Spleen (tissue), 11 donors: Measurements from ENCODE around the gene PSMF1. TPM values are rescaled to one million over a fixed set of nuclear protein-coding genes. Genes with fewer than 3 reads are reported as not detected.
A peak's percentile ranks its signal among the peaks of the same experiment; 100 is the strongest.

Experiments used
- DNase-seq: peaks from one replicate; pipeline ENCODE4 v3.0.0-alpha.2; 2020
- H3K27ac ChIP-seq, 8 donors: fragments of 200-600 bp; sonication (generic) in 7 of 8; 1 replicate in 4 of 8; 2 replicates in 4 of 8; pipeline versions ENCODE4 v1.5.0 to v1.8.0; 2016 to 2021; ENCODE audit warnings: inconsistent platforms in 4 of 8, mild to moderate bottlenecking in 4 of 8, moderate library complexity in 1 of 8
- H3K27me3 ChIP-seq, 7 donors: fragments of 200-600 bp; sonication (generic) in 6 of 7; replicated peaks in 1 of 7; 1 replicate in 4 of 7; 2 replicates in 3 of 7; pipeline versions ENCODE4 v1.5.0 to v1.8.0; 2016 to 2021; ENCODE audit warnings: inconsistent platforms in 3 of 7, mild to moderate bottlenecking in 1 of 7
- H3K36me3 ChIP-seq, 6 donors: fragments of 200-600 bp; sonication (generic) in 5 of 6; 1 replicate in 4 of 6; 2 replicates in 2 of 6; pipeline versions ENCODE4 v1.5.0 to v1.8.0; 2016 to 2021; ENCODE audit warnings: inconsistent platforms in 2 of 6
- H3K4me1 ChIP-seq, 6 donors: fragments of 200-600 bp; sonication (generic) in 5 of 6; 1 replicate in 3 of 6; 2 replicates in 3 of 6; pipeline versions ENCODE4 v1.5.0 to v1.8.0; 2016 to 2021; ENCODE audit warnings: inconsistent platforms in 3 of 6
- H3K4me3 ChIP-seq, 8 donors: fragments of 200-600 bp; sonication (generic) in 7 of 8; 1 replicate in 4 of 8; 2 replicates in 4 of 8; pipeline versions ENCODE4 v1.5.0 to v1.8.0; 2016 to 2021; ENCODE audit warnings: inconsistent platforms in 4 of 8, mild to moderate bottlenecking in 4 of 8, moderate library complexity in 2 of 8
- H3K9me3 ChIP-seq, 8 donors: fragments of 200-600 bp; sonication (generic) in 7 of 8; 1 replicate in 4 of 8; 2 replicates in 4 of 8; pipeline versions ENCODE4 v1.5.0 to v1.8.0; 2016 to 2021; ENCODE audit warnings: inconsistent platforms in 4 of 8
- CTCF ChIP-seq, 11 experiments: fragments of 200-600 bp in 7 of 11; fragments of 450-650 bp in 4 of 11; sonication (generic) in 4 of 11; IDR thresholded peaks in 8 of 11; conservative IDR thresholded peaks in 3 of 11; 1 replicate in 7 of 11; 2 replicates in 4 of 11; pipeline versions ENCODE4 v1.4.0 to v1.8.0; 2016 to 2021; ENCODE audit warnings: antibody characterized with exemption in 11 of 11, inconsistent platforms in 4 of 11, mild to moderate bottlenecking in 1 of 11
- POLR2A ChIP-seq, 3 donors: fragments of 450-650 bp; IDR thresholded peaks; one replicate each; pipeline ENCODE4 v1.5.1; 2017; ENCODE audit warnings: antibody characterized with exemption in 3 of 3, mild to moderate bottlenecking in 1 of 3
- POLR2AphosphoS5 ChIP-seq, 3 donors: sonication (generic); formaldehyde crosslinking; IDR thresholded peaks; one replicate each; pipeline ENCODE4 v1.5.1; 2017; ENCODE audit warnings: antibody characterized with exemption in 3 of 3
- WGBS, 5 donors: extraction: QIAGEN DNeasy Blood & Tissue Kit in 3 of 5; methylation state at CpG; one replicate each; pipeline versions ENCODE4 v1.1.5 to v1.1.7; 2013 to 2018; 5-methylcytosine and 5-hydroxymethylcytosine counted together
- intact Hi-C: fragments of 100-400 bp; cut with DNase I; formaldehyde crosslinking; loops from one replicate; pipeline ENCODE4 v1.15.0; 2023; ENCODE audit warnings: low total_unique reads
- polyA plus RNA-seq, 3 donors: library from polyadenylated mRNA; stranded (reverse); fragments of 200-250 nt; gene quantifications; one replicate each; pipeline ENCODE4 v1.2.1, GENCODE V29; 2013
- total RNA-seq, 7 donors: library from RNA; depleted of rRNA in 3 of 7; stranded (reverse); fragments of >200 nt in 3 of 7; fragmentation: NEBNext Ultra II Directional in 4 of 7; extraction: Animal tissue kit (Norgen Biotek cat#: 25700) in 4 of 7; gene quantifications; one replicate each; pipeline versions ENCODE4 v1.1.0 to v1.2.1, GENCODE V29; 2016 to 2021
- donor health status: healthy with polysubstance abuse.
- donor health status: DM: no; HTN: no; CAD: no; lungs with moderate emphysema.
- donor health status: DM: no; HTN: no; CAD: no.
- donor health status: Bipolar disorder and iron deficiency.
- donor health status: healthy.
- donor health status: DM: no; HTN: no; CAD: no.
- donor health status: DM: yes; HTN: yes; CAD: no.

Gene PSMF1
- total and polyA plus RNA-seq, 10 donors, result 25.7 to 169 (median 112) TPM

GRCh38 chr20:1184638-1185315 lies 66.4 kb downstream of the PSMF1 start, which contains the start of gene TMEM74B:
TMEM74B (minus strand) TSS chr20:1184981; CDS start chr20:1183801, 1,180 bp downstream.
- peaks cover 0 to 46% (median 16%) of the 10 kb centered on the region in 7 donors for H3K27me3 ChIP-seq
- H3K27ac ChIP-seq, result no peak within 1 kb of the TSS
- H3K4me3 ChIP-seq, result peak within 1 kb of the TSS; percentile 21 to 74 (median 43)
- DNase-seq, result no peak
- 2 to 20% (median 3%) methylated on average over 2 to 76 of the region's 76 CpGs for WGBS, 5 donors
- no peaks in the 10 kb centered on the region for H3K9me3 ChIP-seq
- intact Hi-C loops, result no loop called here
- H3K4me1 ChIP-seq, result peaks cover 0 to 24% (median 17%) of the 10 kb centered on the region in 6 donors
- H3K36me3 ChIP-seq, result peaks cover 0 to 11% (median 4%) of the 10 kb centered on the region in 6 donors
- no peak for TF ChIP-seq POLR2A (IDR thresholded peaks at IDR 0.05)
- TF ChIP-seq CTCF (IDR thresholded peaks at IDR 0.05 in 8 of 11, conservative IDR thresholded peaks at IDR 0.05 in 3 of 11), result peak in 1 of 11 experiments; percentile 10
- TF ChIP-seq POLR2AphosphoS5 (IDR thresholded peaks at IDR 0.05), result peak in 1 of 3 donors; percentile 44

- Histone ChIP-seq H3K4me3 (peak overlapping the region; percentile 21 to 74 (median 43)), H3K27me3 (peaks cover 0 to 46% (median 16%) of the 10 kb centered on the region in 7 donors), H3K9me3 (no peaks in the 10 kb centered on the region), H3K4me1 (peaks cover 0 to 24% (median 17%) of the 10 kb centered on the region in 6 donors), H3K27ac (no peak overlapping the region), H3K36me3 (peaks cover 0 to 10% (median 4%) of the 10 kb centered on the region in 6 donors)
- TF ChIP-seq CTCF (IDR thresholded peaks at IDR 0.05 in 8 of 11, conservative IDR thresholded peaks at IDR 0.05 in 3 of 11) (no peak), POLR2A (IDR thresholded peaks at IDR 0.05) (no peak), POLR2AphosphoS5 (IDR thresholded peaks at IDR 0.05) (no peak)
- DNase-seq, result no peak
- intact Hi-C loops, result no loop called here
- 1 to 2% (median 1%) methylated on average over 28 to 54 of the region's 54 CpGs; no CpG with 5 or more reads in 1 of the 5 donors for WGBS, 5 donors
Observed at GRCh38 chr20:1185316-1185741, 66.9 kb downstream of the PSMF1 start.

GRCh38 chr20:1185790-1186334 lies 67.5 kb downstream of the PSMF1 start:
- peaks cover 0 to 6% (median 2%) of the 10 kb centered on the region in 6 donors for H3K36me3 ChIP-seq
- TF ChIP-seq CTCF (IDR thresholded peaks at IDR 0.05 in 8 of 11, conservative IDR thresholded peaks at IDR 0.05 in 3 of 11), result peak in 7 of 11 experiments; percentile 1 to 56 (median 45)
- TF ChIP-seq POLR2A (IDR thresholded peaks at IDR 0.05), result no peak
- TF ChIP-seq POLR2AphosphoS5 (IDR thresholded peaks at IDR 0.05), result no peak
- H3K9me3 ChIP-seq, result no peaks in the 10 kb centered on the region
- intact Hi-C loops, result no loop called here
- no peak overlapping the region for H3K27ac ChIP-seq
- H3K4me3 ChIP-seq, result peak overlapping the region; percentile 21 to 74 (median 43)
- 14 to 16% (median 14%) methylated on average over 18 to 20 of the region's 20 CpGs for WGBS, 5 donors
- peaks cover 0 to 24% (median 17%) of the 10 kb centered on the region in 6 donors for H3K4me1 ChIP-seq
- DNase-seq, result no peak
- peaks cover 0 to 46% (median 16%) of the 10 kb centered on the region in 7 donors for H3K27me3 ChIP-seq
